NCI-H345 (cell line): ENCODE results near the gene GAA.
"Not testable (repeated sequence)": the region's sequence is repeated elsewhere in the genome, so short reads cannot be mapped to it uniquely, and the experiment has no call there.

Experiments used
- DNase-seq: peaks from one replicate; lab custom pipeline; 2025; lab: John Stamatoyannopoulos, UW

The GAA gene

GRCh38 chr17:80083136-80083661 is 18.2 kb upstream of the GAA start:
- no peak for DNase-seq

- no peak for DNase-seq
These were observed 16.6 kb upstream of the GAA start for GRCh38 chr17:80084773-80085172.

DNA sequence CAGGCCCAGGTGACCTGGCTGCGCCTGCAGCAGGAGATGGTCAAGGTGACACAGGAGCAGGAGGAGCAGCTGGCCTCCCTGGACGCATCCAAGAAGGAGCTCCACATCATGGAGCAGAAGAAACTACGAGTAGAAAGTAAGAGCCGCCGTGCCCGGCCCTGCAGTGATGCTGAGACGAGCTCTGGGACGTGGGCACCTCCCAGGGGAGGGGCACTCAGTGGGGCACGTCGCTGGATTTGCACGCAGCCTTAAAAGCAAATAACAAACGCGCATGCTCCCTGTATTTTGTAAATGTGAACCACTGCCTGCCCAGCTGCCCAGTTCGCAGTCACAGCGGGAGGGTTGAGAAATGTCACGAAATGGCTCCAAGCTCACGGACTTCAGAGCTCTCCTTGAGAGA is 15.3 kb upstream of the GAA start:
- no peak for DNase-seq

DNA sequence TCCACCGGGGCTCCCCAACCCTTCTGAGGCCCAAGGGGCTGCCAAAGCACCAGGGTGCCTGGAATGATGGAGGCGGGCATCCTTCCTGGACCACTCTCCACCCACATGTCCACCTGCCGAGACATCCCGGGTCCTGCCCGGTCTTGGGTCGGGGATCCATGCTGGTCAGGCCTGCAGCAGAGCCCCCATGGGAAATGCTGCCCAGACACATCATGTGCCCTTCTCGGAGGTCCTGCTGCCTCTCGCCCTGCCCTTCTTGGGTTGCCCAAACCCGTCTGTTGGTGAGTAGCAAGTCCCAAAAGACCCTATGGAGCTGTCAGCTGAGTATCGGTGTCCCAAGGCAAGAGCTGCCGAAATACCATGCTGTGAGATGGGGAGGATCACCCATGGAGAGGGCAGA is 14.8 kb upstream of the GAA start:
- no peak for DNase-seq

DNA sequence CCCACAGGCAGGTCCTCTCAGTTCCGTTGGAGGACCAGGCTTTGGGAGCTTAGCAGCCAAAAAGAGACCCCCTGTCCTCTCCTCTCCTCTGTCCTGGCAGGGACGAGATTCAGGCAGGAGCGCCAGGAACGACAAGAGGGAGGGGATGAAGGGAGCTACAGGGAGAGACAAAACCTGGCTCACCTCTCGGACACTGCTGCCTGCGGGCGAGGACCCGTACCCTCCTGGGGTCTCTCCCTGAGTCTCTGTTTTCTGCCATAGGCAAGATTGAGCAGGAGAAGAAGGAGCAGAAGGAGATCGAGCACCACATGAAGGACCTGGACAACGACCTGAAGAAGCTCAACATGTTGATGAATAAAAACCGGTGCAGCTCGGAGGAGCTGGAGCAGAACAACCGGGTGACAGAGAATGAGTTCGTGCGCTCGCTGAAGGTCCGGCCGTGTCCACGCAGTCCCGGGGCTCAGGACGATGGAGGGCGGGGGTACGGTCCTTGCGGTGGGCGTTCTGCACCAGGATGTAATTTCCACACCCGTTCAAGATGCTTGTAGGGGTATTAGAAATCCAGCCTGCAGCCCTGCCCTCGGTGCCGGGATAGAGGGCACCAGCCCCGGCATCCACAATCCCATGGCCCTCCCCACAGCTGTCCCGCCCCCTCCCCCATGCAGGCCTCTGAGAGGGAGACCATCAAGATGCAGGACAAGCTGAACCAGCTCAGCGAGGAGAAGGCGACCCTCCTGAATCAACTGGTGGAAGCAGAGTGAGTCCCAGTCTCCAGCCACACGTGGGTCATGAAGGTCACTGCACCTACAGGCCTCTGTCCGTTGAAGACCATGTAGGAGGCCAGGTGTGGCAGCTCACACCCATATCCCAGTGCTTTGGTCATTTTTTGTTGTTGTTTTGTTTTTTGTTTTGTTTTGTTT is 13.8 kb upstream of the GAA start:
- DNase-seq: no peak

DNA sequence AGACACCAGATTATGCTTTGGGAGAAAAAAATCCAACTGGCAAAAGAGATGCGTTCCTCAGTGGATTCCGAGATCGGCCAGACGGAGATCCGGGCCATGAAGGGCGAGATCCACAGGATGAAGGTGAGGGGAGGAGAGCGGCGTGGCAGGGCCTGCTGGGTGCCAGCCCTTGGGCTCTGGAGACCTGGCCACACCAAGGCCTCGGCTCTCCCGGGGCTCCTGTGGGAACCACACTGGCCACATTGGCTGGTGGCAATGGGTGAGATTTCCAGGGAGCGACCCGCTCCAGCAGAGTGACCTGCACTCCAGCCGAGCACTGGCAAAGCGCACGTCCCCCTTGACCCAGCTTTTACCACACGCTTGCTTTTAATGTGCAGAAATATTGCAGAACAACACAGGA is 11.6 kb upstream of the GAA start:
- no peak for DNase-seq

- not testable (repeated sequence) for DNase-seq
These were observed 11.2 kb upstream of the GAA start for GRCh38 chr17:80090164-80090563.

GRCh38 chr17:80091376-80091775 is 10.0 kb upstream of the GAA start:
- DNase-seq: no peak

GRCh38 chr17:80092959-80093358 is 8.4 kb upstream of the GAA start:
- no peak for DNase-seq

- no peak for DNase-seq
These were observed 6.1 kb upstream of the GAA start for GRCh38 chr17:80095038-80095843.

- DNase-seq: no peak
These were observed 5.4 kb upstream of the GAA start for GRCh38 chr17:80095844-80096475.

DNA sequence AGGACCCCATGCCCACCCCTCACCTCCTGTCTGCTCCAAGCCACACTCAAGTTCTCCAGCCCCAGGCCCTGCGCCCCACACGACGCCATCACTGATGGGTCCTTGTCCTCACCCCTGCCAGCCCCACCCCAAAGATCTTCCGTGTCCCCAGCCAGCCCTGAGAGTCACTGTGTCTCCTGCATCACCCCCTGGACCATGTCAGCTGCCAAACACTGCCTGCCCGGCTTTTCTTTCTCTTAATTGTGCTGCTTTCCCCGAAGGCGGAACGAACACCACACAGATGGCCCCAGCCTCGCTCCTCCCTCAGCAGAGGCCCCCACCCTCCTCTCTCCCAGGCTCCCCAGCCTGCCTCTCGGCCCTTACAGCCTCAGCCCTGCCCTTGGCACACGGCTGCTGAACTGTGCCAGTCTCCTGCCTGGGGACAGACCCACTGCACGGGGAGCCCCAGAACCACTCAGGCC is 4.8 kb upstream of the GAA start:
- DNase-seq: no peak

GRCh38 chr17:80097127-80097621 is 4.2 kb upstream of the GAA start:
- no peak for DNase-seq

- no peak for DNase-seq
These were observed 3.3 kb upstream of the GAA start for GRCh38 chr17:80097844-80098691.

GRCh38 chr17:80099291-80100034 is 1.9 kb upstream of the GAA start:
- no peak for DNase-seq

DNA sequence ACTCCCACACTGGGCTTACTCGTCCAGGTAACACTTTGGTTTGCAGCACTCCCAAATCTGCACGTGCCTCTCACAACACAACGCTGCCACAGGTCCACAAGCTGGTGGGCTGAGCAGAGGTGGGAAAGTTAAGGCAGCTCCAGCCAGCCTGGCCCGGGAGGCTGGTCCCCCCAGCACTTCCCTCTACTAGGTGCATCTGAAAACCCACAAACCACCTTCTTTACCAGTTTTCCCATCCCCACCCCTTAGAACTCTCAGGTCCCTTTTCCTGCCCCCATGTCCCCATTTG is 1.4 kb upstream of the GAA start:
- no peak for DNase-seq

DNA sequence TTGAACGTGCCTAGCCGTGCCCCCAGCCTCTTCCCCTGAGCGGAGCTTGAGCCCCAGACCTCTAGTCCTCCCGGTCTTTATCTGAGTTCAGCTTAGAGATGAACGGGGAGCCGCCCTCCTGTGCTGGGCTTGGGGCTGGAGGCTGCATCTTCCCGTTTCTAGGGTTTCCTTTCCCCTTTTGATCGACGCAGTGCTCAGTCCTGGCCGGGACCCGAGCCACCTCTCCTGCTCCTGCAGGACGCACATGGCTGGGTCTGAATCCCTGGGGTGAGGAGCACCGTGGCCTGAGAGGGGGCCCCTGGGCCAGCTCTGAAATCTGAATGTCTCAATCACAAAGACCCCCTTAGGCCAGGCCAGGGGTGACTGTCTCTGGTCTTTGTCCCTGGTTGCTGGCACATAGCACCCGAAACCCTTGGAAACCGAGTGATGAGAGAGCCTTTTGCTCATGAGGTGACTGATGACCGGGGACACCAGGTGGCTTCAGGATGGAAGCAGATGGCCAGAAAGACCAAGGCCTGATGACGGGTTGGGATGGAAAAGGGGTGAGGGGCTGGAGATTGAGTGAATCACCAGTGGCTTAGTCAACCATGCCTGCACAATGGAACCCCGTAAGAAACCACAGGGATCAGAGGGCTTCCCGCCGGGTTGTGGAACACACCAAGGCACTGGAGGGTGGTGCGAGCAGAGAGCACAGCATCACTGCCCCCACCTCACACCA is 724 bp downstream of the GAA start:
- DNase-seq: peak; percentile 52

DNA sequence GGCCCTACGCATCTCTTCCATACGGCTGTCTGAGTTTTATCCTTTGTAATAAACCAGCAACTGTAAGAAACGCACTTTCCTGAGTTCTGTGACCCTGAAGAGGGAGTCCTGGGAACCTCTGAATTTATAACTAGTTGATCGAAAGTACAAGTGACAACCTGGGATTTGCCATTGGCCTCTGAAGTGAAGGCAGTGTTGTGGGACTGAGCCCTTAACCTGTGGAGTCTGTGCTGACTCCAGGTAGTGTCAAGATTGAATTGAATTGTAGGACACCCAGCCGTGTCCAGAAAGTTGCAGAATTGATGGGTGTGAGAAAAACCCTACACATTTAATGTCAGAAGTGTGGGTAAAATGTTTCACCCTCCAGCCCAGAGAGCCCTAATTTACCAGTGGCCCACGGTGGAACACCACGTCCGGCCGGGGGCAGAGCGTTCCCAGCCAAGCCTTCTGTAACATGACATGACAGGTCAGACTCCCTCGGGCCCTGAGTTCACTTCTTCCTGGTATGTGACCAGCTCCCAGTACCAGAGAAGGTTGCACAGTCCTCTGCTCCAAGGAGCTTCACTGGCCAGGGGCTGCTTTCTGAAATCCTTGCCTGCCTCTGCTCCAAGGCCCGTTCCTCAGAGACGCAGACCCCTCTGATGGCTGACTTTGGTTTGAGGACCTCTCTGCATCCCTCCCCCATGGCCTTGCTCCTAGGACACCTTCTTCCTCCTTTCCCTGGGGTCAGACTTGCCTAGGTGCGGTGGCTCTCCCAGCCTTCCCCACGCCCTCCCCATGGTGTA is 1.5 kb downstream of the GAA start:
- DNase-seq: no peak

DNA sequence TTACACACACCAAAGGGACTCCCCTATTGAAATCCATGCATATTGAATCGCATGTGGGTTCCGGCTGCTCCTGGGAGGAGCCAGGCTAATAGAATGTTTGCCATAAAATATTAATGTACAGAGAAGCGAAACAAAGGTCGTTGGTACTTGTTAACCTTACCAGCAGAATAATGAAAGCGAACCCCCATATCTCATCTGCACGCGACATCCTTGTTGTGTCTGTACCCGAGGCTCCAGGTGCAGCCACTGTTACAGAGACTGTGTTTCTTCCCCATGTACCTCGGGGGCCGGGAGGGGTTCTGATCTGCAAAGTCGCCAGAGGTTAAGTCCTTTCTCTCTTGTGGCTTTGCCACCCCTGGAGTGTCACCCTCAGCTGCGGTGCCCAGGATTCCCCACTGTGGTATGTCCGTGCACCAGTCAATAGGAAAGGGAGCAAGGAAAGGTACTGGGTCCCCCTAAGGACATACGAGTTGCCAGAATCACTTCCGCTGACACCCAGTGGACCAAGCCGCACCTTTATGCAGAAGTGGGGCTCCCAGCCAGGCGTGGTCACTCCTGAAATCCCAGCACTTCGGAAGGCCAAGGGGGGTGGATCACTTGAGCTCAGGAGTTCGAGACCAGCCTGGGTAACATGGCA is 2.2 kb downstream of the GAA start:
- no peak for DNase-seq
